Measurements from ENCODE around the gene MSANTD7.
"Not testable (repeated sequence)": the region's sequence is repeated elsewhere in the genome, so short reads cannot be mapped to it uniquely, and the experiment has no call there.

DNA sequence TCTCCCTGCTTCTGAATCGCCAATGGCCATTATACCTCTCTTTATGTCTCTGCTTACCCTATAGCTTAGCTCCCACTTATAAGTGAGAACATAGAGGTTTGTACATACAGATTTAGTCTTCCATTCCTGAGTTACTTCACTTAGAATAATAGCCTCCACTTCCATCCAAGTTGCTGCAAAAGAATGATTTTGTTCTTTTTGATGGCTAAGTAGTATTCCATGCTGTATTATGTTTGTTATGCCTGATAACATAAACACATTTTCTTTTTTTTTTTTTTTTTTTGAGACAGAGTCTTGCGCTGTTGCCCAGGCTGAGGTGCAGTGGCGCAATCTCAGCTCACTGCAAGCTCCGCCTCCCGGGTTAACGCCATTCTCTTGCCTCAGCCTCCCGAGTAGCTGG lies 21.4 kb upstream of the MSANTD7 start:
- TF ChIP-seq POLR2A (IDR thresholded peaks at IDR 0.05; ENCODE audit: borderline replicate concordance, extremely low read depth, insufficient read depth, insufficient read length); EZH2 (IDR thresholded peaks at IDR 0.05); CTCF (IDR thresholded peaks at IDR 0.05 in 2 of 3, conservative IDR thresholded peaks at IDR 0.05 in 1 of 3; ENCODE audit: borderline replicate concordance in 1 of 3, insufficient read depth in 1 of 3, low read depth in 2 of 3, low read length in 2 of 3); POLR2AphosphoS5 (IDR thresholded peaks at IDR 0.05; ENCODE audit: low read depth, low read length); YY1 (IDR thresholded peaks at IDR 0.05; ENCODE audit: extremely low read depth, insufficient replicate concordance, low read depth, low read length); REST (IDR thresholded peaks at IDR 0.05; ENCODE audit: low read depth); MAX (IDR thresholded peaks at IDR 0.05); TCF7L2 (IDR thresholded peaks at IDR 0.05; ENCODE audit: borderline replicate concordance, extremely low read depth, insufficient read depth, insufficient read length): not testable (repeated sequence)
- TF ChIP-seq, protein P1, sequence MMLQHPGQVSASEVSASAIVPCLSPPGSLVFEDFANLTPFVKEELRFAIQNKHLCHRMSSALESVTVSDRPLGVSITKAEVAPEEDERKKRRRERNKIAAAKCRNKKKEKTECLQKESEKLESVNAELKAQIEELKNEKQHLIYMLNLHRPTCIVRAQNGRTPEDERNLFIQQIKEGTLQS (IDR thresholded peaks at IDR 0.05): not testable (repeated sequence)
